CMK (cell line): ENCODE results near the gene ZDHHC11.

Experiments used
- DNase-seq: peaks from one replicate; pipeline ENCODE4 v3.0.0-alpha.2; 2010; ENCODE audit warnings: low read depth

ZDHHC11 gene, protein sequence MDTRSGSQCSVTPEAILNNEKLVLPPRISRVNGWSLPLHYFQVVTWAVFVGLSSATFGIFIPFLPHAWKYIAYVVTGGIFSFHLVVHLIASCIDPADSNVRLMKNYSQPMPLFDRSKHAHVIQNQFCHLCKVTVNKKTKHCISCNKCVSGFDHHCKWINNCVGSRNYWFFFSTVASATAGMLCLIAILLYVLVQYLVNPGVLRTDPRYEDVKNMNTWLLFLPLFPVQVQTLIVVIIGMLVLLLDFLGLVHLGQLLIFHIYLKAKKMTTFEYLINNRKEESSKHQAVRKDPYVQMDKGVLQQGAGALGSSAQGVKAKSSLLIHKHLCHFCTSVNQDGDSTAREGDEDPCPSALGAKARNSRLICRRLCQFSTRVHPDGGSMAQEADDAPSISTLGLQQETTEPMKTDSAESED

DNA sequence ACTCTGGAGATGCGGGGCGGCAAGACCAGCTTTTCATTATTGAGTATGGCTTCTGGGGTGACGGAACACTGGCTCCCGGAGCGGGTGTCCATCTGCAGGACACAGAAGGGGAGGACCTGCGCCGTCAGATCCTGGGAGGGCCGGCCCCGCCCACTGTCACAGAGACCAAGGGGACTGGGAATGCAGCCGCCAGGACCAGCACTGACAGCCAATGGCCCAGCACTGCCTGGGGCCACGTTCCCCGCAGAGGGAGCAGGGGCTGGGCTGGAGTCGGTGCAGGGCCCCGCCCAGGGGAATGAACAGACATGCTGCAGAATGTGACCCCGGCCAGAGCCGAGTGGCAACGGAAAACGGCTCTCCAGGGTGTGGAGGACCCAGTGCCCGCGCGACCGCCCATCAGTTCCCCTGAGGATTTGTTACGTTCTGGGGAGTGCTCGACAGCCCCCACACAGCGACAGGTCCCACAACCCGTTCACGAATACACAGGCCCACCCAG lies at the start of gene ZDHHC11:
TSS of gene ZDHHC11 (minus strand) at position 476 of the 496 bp plus-strand sequence. CDS start at position 92, 384 bp downstream.
- no peak for DNase-seq

DNA sequence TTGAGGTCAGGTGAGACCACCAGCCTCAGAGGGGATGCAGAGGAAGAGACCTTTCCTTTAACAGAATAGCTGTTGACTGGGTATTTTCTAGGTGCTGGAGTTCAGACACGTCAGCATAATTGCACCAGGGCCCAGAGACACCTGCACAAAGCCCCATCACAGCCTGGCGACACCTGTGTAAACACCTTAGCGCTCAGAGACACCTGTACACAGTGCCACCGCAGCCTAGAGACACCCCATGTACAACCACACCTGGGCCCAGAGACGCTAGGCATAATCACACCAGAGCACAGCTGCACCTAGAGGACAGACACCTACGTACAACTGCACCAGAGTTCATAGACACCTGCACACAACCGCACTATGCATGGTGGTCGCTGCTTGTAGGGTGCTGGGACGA lies 42.9 kb upstream of the ZDHHC11 start:
- DNase-seq = no peak

DNA sequence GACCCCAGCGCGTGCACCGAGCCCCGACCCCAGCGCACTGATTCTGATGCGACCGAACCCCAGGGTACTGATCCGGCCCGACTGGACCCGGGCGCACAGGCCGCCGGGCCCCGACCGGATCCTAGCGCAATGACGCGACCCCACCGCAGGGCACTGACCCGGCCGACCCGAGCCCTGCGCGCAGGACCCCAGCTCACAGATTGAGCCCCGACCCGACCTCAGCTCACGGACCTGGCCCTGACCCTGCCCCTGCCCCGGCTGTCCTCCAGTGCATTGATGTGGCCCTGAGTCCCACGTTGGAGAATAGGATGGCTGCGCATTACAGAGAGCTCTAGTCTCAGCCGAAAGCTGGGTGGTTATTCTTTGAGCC lies 42.3 kb upstream of the ZDHHC11 start:
- no peak for DNase-seq

DNA sequence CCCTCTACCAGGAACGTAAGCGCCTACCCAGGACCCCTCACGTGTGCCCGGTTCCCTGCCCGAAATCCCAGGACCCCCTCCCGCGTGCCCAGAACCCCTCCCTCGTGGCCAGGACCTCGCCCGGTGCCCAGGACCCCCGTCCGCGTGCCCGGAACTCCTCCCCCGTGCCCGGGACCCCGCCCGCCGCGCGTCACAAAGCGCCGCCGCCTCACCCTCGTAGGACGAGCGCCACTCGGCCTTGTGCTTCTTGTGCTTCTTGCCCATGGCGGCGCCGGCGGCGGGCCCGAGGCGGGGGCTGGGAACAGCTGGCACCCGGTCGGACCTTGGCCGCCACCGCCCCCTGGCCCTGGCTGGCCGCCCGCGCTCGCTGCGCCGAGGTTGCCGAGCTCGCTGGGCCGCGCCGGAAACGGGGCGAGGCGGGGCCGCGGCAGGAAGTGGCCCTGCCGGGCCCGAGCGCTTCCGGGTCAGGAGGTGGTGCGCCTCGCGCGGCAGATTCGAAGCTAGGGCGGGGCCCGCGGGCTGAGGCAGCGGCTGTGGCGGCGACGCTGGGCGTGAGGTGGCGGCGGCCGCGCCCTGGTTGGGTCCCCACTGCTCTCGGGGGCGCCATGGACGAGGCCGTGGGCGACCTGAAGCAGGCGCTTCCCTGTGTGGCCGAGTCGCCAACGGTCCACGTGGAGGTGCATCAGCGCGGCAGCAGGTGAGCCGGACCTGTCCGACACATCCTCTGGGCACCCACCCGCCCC lies 41.8 kb upstream of the ZDHHC11 start, which contains the start of the genes BRD9 and TRIP13:
TSS of gene BRD9 (minus strand) at position 408 of the 743 bp plus-strand sequence. CDS start at position 264, 144 bp downstream.
TSS of gene TRIP13 (plus strand) at position 491 of the 743 bp plus-strand sequence. CDS start at position 606, 115 bp downstream.
- DNase-seq = peak; percentile 59

DNA sequence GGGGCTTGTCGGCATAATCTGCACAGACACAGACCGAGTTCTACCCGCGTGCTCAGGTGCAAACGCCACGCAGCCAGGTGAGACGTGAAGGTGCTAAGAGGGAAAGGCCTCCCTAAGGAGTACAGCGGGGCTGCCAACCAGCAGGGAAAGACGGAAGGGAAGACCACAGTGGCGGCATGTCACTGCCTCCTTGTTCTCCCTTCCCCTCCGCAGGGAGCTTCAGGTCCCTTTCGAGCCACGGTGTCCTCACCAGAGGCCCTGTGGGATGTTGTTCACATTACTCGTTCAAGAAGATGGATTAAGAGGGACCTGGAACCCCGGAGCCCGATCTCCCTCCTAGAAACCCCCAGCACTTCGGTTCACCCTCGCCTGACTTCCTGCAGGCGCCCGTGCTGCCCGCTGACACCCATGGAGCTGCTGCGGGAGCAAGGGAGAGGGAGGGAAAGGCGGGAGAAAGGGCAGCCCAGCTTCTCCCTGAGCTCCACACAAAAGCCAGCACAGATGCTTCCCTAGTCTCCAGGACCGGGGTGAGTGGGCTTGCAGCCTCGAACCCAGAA lies 41.1 kb upstream of the ZDHHC11 start:
- DNase-seq = no peak

DNA sequence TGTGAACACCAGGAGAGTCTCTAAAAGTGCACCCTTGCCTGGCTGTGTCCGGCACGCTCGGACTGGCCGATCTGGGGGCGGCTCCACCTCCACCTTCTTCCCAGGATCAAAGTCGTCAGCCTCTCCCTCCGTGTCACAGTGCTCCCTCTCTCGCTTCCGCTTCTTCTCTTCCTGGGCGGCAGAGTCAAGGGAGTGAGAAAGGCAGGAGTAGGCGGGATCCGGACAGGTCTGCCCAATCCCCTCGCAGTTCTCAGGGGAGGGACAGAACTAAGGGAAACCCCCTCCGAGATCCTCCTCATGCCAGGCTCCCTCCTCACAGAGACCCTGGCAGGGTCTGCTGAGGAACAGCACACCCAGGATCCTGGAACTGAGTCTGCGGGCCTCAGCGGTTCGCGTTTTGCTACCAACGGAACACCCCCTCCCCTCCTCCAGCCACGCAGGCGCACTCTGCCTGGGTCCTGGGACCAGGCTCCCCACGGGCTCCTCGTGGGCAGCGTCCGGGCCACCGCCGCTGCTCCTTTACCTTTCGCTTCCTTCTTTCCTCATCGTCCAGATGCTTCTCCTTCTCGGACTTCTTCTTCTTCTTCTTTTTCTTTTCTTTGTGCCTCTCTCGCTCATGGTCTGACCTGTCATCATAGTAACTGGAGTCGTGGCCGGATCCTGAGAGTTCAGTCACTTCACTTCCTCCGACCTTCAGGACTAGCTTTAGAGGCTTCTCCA lies 40.5 kb upstream of the ZDHHC11 start:
- DNase-seq = no peak

DNA sequence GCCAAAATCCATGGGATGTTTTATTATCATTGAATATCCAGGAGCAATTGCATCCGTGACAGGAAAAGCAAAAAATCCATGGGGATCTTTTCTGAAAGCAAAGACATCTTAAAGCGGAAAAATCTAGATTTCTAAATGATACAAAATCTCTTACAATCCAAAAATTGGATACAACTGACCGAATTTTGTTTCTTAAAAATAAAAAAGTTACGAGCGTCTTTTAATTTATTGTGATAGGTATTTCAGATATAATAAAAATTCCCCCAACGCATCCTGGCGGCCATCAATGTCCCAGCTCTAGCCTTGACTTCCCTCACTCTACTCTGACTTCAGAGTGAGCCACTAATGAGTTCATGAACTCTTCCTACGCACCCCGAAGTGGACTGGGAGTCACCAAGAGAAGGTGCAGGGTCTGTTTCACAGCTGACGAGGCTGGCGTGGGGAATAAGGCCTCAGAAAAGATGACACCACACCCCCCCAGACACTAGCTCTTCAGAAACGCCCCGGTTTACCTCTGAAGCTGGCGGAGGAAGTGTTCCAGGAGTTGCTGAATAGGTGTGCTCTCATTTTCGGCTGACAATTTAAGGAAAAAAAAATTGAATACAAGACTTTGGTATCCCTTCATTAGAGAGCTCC lies 38.4 kb upstream of the ZDHHC11 start:
- DNase-seq = no peak

DNA sequence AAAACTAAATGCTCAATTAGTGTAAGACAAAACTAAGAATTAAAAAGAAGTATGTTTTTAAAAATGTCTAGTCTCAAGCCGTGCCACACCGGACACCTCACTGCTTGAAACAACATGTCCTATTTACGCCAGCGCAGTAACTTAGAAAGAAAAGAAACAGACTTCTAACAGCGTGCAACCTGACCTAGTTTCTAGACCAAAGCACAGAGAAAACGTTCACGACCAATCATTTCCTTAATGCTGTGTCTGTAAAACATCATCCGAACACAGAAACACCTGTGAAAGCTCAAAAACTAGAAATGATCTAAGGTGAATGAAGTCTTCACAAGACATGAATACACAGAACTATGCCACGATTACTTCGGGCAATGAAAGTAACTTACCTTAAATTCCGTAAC lies 37.9 kb upstream of the ZDHHC11 start:
- DNase-seq = no peak

DNA sequence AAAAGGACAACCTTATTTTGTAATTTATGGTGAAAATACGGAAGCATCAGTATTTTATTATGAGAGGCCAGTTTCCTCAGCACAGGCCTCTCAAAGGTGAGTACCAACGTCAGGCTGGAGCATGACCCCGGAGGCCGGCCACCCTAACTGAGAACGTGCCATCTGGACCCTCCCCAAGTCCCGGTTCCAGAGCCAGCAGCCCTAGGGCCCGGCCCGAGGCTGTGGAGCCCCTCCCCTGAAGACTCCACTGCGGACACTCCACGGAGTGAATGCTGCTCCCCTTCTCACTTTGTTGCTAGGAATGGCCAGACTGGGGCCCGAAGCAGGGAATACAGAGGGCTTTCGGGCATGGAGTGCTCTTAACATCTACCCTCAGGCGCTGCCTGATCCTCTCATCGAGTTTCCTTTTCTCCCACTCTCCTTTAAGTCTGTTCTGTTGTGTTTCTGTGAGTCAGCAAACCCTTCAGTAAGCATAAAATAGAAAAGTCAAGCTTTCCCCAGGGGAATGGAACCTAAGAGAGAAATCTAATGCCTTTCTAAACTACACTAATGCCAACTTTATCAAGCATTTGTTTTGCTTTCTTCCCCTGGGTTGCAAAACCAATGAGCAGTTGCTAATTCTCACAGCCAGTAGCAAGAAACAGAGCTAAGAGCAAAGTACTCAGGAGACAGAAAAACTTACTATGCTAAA lies 37.3 kb upstream of the ZDHHC11 start:
- no peak for DNase-seq

DNA sequence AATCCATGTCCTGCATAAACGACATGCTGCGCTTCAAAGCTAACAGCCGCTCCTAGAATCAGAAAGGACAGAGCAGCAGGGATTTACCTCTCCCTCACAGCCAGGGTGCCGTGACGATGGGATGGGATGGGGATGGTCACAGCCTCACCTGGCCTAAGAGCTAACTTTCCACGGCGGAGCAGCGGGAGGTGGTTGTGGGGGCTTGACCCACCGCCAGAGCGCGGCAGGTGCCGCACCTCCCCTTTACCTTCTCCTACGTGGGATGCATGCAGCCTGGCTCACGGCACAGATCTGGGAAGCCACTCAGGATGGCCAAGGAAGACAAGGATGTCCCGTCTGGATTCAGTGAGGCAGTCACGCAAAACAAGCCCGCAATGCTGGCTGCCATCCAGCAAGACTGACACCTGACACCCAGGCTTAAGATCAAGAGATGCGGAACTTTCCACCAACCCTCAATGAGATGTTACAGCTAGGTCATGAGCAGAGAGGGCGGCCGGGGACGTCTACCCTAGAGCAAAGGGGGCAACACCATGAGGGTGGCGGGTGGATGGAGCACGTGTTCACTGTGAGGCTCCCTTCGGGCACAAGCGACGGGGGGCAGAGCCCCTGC lies 36.0 kb upstream of the ZDHHC11 start:
- DNase-seq = no peak

DNA sequence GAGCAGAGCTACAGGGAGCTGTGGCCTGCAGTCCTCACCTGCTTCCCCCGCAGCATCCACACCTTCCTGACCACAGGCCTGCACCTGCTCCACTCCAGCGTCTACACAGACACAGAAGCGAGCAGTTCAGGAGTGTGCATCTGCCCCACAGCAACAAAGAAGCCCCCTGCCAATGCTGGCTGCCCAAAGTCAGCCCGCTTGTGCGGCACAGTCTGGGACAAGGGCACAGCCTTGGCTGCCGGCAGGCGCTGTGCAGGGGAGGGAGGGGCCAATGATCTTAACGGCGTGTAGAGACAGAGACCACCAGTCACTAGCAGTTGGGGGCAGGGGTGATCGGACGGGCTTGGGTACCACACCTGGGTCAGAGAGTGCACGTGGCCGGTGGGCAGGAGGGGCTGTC lies 35.2 kb upstream of the ZDHHC11 start:
- no peak for DNase-seq

DNA sequence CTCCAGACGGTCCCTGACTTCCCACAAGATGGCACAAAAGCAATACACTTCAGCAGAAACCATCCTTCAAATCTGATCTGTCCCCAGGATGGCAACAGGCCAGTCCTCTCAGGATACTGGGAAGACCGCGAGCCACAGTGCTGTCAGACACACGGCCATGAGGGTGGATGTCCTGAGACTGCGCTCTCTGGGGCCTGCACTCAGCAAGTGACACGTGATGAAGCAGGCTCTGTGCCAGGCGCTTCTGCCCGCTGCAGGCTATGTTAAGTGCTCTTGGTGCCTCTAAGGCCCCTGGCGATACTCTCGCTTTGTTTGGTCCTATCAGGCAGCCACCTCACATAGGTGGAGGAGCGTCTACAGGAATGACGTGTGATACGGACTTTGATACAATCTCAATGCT lies 34.7 kb upstream of the ZDHHC11 start:
- no peak for DNase-seq

DNA sequence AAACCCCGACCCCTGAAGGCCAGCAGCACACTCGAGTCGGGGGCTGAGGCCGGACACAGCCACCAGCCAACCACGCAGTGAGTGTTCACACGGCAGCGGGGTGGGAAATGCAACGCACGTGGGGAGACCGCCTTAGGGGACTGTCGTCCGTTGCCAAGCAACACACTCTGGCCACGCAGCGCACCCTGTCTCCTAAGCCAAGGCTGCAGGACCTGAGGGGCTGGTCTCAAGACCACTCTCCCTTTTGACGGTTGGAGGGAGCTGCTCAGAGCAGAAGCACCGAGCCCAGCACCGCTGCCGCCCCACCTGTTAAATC lies 34.3 kb upstream of the ZDHHC11 start:
- DNase-seq = no peak

DNA sequence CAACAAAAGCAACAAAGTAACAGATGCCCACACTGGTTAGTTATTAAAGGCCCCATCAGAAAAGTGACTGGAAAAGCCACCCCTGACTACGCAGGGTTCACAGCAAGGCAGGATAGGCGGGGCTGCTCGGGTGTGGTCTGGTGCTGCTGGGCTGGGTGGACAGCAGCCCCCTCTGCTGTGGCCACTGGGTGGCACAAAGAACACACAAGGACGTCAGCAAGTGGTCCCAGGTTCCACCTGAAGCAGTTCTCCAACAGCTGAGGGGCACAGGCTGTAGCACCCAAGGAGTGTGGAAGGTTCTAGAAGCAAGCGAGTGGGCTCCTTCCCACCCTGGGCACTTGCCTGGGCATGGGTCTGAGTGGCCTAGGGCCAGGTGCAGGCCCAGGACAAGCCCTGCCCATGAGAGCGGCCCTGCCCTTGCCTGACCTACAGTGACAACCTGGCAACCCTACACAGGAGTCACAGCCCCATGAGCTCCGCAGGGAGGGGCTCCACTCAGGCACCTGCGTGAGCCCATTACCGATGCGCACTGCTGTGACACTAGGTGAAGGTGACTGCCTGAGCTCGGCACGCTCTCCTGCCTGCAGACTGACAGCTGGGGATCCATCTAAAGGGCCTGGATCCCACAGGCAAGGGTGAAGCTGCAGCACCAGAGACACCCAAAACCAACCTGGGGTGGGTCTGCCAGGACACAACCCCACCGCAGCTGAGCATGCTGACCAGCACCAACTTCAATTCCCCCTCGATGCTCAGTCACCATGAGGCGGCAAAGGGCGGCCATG lies 33.8 kb upstream of the ZDHHC11 start:
- no peak for DNase-seq

DNA sequence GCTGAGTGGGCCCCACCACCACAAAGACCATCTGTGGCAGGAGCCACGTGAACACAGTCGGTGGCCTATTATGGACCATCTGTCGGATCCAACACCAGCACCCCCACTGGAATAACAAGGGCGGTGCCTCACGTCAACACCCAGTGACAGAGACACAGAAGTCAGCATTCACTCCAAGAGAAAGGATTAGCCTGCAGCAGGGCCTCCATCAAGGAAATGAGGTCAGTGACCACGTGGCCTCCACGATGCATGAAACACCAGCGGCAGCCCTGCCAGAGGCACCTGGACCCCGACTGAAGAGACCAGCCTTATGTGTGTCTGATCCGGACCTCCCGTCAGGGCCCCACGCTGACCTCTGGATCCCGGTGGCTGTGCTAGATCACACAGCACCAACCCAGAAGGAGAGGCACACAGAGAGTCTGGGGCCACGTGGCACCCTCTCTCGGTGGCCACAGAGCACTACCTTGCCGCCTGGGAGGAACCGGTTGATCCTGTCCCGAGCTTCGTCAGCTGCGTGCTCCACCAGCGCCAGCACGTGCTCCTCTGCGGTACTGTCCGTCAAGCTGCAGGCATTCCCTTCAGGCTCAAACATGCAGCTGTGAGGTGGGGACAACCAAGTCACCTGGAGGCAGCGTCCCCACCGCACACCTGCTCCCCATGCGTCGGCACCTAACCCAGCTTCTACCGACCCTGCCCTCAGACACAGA lies 32.8 kb upstream of the ZDHHC11 start:
- DNase-seq = no peak

DNA sequence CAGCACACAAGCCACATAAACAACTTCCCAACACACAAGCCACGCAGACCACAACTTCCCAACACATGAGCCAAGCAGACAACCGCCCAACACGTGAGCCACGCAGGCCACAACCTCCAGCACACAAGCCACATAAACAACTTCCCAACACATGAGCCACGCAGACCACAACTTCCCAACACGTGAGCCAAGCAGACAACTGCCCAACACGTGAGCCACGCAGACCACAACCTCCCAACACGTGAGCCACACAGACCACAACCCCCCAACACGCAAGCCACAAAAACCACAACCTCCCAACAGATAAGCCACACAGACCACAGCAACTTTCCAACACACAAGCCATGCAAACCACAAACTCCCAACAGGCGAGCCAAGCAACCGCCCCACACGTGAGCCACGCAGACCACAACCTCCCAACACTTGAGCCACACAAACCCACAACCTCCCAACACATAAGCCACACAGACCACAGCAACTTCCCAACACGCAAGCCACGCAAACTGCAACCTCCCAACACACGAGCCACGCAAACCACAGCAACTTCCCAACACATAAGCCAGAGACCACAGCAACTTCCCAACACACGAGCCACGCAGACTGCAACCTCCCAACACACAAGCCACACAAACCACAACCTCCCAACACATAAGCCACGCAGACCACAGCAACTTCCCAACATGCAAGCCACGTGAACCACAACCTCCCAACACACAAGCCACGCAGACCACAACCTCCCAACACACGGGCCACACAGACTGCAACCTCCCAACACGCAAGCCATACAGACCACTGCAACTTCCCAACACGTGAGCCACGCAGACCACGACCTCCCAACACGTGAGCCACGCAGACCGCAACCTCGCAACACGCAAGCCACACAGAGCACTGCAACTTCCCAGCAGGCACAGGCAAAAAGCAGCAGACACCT lies 31.7 kb upstream of the ZDHHC11 start:
- DNase-seq = no peak

DNA sequence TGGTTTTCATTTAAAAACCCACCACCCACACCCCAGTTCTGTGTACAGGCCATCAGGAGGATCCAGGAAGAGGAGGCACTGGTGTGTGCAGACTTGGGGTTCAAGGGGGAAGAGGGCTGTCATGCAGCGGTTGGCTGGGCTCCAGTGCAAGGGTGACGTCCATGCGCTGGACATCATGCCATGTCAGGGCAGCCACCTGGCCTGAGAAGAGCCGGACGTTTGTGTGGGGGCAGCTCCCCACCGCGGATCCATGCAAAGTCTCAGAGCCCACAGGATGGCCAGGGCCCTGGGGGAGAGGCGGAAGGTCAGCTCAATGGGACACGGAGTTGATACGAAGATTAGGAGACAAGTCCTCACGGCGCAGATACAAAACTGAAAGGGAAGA lies 30.8 kb upstream of the ZDHHC11 start:
- no peak for DNase-seq
